Measurements from ENCODE around the gene SLC25A10.
"Not testable (repeated sequence)": the region's sequence is repeated elsewhere in the genome, so short reads cannot be mapped to it uniquely, and the experiment has no call there.

SLC25A10 gene

DNA sequence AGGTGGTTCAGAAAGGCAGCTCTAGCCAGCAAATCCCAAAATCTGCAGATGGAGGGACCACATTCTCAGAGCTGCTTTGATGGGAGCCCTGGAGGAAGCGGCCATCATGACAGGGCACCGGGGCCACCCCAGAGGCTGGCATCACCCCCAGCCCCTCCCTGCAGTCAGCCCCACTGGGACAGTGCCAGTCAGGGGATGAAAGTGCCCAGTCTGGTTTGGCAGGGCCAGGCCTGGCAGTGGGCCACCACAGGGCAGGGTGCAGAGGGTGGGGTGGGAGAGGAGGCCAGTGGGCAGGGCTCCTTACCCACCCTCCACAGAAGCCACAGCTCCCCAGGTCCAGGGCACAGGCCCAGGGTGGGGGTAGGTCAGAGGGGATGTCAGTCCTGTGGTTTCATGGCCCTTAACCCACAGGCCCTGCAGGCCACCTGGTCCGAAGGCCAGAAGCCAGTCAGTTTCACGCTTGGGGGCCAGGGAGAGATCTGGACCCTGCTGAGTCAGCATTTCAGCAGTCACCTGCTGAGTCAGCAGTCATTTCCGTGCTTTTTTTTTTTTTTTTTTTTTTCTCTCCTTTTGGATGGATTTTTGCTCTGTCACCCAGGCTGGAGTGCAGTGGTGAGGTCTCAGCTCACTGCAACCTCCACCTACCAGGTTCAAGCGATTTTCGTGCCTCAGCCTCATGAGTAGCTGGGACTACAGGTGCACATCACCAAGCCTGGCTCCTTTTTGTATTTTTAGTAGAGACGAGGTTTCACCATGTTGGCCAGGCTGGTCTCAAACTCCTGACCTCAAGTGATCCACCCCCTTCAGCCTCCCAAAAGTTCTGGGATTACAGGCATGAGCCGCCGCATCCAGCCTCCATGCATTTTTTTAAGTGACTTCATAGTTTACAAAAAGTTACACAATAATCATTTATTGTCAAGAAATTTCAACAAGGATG lies 10.4 kb downstream of the SLC25A10 start:
- DNase-seq = no peak

DNA sequence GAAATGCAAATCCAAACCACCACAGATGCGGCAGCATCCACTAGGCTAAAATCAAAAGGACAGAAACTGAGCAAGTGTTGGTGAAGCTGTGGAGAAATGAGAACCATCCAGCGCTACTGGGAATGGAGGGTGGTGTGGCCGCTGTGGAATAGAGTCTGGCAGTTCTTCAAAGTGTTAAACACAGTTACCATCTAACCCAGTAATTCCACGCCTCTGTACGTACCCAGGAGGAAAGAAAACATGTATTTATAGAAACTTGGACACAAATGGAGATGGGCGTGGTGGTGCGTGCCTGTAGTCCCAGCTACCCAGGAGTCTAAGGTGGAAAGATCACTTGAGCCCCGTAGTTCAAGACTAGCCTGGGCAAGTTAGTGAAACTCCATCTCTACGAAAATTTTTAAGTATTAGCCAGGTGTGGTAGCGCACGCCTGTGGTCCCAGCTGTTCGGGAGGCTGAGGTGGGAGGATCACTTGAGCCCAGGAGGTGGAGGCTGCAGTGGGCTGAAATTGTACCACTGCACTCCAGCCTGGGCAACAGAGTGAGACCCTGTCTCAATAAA lies 11.6 kb downstream of the SLC25A10 start:
- no peak for DNase-seq

DNA sequence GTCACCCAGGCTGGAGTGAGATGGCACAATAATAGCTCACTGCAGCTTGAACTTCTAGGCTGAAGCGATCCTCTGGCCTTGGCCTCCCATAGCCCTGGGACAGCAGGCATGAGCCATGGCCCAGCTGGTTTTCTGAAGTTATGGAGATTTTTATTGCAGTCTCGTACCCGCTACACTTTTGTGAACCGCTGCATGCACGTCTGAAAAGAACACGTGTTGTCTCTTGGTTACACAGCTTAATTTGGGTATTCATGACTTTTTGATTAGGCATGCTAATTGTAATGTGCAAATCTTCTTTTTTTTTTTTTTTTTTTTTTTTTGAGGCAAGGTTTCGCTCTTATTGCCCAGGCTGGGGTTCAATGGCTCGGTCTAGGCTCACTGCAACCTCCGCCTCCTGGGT lies 13.4 kb downstream of the SLC25A10 start:
- no peak for DNase-seq

DNA sequence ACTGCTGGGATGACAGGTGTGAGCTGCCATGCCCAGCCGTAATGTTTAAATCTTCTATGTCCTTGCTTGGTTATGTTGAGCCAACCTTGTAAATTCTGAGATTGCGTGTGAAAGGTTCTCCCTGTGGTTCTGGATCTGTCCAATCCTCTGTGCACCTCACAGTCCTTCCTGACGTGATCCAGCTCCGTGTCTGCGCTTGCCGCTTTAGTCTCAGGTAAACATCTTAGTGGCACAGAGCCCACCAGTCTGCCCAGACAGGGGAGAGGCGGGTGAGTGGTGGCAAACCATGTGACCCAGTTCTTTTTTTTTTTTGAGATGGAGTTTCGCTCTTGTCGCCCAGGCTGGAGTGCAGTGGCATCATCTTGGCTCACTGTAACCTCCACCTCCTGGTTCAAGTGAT lies 13.9 kb downstream of the SLC25A10 start:
- no peak for DNase-seq

DNA sequence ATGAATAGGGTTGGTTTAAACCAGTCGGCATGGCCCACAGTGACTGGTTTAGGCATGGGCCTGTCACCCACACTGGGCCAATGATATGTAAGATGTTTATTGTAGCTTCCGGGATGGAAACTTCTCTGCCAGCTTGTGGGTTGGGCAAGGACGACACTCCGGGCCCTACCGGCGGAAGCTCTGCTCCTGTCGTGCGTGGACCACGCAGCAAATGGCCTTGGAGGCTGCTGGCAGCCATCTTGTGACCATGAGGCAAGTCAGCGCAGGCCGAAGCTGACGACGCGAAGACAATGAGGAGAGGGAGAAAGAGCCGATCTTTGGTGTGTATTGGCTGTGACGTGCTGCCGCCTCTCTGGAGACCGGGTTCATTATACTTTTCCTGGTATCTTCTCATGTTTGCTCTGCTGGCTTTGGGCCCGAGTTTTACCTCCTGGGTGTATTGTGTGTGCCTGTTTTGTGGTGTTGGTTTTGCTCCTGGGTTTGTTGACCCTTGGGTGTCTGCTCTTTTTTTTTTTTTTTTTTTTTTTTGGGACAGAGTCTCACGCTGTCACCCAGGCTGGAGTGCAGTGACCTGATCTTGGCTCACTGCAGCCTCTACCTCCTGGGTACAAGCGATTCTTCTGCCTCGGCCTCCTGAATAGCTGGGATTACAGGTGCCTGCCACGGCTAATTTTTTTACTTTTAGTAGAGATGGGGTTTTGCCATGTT lies 15.4 kb downstream of the SLC25A10 start:
- DNase-seq = peak; percentile 38

DNA sequence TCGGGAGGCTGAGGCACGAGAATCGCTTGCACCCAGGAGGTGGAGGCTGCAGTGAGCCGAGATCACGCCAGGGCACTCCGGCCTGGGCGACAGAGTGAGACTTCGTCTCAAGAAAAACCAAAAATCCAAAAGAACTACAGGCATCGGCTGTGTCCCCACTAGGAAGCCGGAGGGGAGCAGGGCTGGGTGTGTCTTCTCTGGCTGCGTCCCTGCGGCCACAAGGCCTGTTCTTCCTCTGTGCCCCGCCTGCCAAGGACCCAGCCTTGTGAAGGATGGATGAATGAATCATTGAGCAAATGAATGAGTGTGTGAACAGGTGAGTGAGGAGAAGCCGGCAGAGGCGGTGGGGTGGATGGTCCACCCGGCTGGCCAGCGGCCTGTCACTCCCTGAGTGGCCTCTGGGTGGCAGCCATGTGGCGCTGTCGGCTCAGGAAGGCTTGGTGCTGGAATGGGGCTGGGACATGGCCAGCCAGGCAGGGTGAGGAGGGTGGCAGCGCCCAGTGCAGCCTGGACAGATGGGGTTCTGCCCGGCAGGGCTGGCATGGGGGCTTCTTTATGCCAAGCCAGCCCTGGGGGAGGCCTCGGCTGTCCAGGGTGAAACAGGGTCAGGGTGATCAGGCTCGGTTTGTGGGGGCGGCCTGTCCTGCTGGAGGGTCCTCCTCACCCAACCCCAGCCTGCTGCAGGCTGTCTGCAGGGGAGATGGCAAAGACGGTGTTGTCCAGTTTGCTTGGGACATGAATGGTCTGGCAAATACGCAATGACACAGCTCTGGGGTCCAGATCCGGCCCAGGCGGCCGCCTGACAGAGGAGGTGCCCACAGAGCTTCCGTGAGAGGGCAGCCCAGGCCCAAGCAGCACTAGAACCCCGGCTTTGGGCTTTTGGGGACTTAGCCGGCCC lies 21.7 kb downstream of the SLC25A10 start:
- DNase-seq = peak; percentile 43

DNA sequence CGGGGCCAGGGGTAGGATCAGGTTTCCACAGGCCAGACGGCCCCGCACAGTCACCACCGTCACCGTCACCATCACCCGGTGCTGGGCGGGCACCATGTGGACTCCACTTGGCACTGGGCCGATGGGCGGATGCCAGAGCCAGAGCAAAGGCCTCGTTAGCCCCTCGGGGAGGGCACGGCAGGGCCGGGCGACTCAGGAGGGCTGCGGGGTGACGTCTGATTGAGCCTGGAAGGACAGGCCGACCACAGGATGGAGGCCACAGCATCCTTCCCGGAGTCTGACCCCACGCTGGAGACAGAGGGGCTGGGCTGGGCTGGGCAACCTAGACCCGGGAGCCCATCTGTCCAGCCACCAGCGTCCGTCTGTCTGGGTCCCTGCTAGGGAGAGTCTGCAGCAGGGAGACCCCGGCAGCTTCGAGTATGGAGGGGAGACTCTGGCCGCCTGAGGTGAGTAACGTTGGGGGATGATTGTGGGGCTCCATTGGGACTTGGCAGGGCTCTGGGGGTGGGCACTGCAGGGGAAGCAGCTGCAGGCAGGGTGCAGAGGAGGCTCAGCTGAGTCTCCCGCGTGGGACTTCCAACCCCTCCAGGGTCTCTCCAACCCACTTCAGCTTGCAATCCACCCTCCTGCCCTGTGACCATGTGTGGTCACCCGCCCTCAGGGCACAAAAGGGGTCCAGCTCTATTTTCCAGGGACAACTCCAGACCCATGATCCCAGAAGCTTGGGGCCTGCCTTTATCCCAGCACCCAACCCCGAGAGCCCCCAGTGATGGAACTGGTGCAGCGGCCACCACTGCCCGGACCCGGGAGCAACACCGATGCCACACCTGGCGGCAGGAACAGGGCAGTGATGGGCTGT lies 22.6 kb downstream of the SLC25A10 start:
- no peak for DNase-seq

DNA sequence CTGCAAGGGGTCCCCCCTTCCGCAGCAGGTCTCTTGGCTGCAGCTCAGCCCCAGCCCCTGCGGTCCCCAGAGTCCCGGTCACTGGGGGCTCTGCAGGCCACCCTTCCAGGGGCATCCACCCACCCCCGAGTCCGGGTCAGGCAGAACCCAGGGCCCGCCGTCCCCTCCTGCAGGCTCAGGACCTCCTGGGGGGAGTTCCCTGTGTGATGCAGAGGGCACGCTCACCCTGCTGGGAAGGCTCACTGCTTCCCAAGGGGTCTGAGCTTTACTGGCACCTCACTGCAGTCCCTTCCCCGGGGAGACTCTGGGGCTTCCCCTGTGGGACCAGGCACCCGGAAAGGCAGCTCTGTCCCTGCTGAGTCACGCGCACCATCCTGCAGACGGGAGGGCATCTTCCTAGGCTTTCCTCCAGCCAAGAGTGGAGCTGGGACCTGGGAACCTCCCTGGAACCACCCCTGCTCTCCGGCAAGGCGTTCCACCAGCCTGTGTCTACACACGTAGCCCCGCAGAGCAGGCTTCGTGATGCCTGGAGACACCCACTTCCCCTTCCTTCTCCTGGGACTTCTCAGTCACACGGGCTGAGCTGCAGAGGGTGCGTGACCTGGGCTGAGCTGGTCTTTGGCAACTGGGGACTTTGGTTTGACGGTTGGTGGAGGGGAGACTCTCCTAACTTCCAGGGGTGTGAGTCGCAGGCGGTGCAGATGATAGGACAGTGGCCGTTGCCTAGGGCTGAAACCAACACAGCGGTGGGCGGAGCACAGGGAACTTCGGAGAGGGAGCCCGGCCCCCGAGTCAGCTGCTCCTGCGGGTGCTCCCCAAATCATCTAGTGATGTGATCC lies 23.4 kb downstream of the SLC25A10 start:
- DNase-seq = peak; percentile 67

DNA sequence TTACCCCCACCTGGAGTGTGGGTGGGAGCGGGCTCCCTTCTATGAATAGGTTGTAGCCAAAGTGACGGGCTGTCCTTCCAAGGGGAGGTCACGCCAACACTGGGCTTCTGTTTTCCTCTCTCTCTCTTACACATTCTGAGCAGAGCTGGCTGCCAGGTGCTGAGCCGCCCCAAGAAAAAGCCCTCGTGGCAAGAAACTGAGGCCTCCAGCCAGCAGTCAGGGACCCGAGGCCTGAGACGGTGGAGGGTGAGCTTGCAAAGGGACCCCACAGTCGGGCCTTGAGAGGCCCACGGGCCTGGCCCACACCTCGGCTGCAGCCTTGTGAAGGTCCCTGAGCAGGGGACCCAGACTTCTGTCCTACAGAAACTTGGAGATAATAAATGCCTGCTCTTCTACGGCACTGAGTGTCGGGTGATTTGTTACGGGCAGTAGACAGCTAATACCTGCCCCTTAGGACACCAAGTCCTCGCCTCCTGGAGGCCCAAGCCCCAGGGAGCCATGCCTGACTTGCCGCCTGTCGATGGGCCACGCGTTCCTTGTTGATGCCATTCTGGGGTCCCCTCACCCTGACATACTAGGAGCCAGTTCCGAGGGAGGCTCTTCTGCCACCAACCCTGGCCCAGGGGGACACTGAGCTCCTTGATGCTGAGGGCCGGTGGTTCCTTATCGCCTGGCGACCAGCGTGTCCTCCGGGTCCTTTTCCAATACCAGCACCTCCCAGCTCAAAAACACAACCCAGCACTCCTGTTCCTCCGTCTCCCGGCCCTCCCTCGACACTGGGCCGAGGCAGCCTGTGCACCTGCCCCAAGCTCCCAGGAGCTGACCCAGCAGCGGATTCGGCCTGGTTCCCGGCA lies 26.1 kb downstream of the SLC25A10 start:
- DNase-seq = no peak

DNA sequence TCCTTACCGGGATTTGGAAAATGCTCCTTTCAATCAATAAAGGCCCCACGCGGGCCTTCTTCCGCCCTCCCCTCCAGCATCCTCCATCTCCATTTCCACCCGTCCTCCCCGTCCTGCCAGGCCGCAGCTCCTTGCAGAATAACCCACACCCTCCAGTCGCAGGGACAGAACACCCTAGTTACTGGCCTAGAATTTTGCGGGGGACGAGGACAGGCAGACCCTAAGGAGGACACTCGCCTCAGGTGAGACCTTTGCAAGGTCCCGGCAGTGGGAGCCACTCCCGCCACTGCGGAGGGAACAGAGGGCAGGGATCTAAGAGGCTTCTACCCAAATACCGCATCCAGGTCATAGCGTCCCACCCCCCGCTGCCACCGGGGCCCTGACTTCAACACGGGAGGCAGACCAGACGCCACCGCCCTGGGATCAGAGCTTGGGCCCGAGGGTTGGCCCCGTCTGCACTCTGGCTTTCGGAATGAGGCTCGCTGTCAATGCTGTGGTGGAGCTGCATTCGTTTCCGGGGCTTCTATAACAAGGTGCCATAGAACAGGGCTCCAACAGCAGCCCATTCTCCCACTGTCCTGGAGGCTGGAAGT lies 26.8 kb downstream of the SLC25A10 start:
- DNase-seq = no peak

DNA sequence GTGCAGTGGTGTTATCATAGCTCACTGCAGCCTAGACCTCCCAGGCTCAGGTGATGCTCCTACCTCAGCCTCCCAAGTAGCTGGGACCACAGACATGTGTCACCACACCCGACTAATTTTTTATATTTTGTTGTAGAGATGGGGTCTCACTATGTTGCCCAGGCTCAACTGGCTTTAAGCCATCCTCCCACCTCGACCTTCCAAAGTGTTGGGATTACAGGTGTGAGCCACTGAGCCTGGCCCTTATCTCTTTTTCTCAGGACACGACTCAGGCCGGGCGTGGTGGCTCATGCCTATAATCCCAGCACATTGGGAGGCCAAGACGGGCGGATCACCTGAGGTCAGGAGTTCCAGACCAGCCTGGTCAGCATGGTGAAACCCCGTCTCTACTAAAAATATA lies 27.5 kb downstream of the SLC25A10 start:
- not testable (repeated sequence) for DNase-seq

DNA sequence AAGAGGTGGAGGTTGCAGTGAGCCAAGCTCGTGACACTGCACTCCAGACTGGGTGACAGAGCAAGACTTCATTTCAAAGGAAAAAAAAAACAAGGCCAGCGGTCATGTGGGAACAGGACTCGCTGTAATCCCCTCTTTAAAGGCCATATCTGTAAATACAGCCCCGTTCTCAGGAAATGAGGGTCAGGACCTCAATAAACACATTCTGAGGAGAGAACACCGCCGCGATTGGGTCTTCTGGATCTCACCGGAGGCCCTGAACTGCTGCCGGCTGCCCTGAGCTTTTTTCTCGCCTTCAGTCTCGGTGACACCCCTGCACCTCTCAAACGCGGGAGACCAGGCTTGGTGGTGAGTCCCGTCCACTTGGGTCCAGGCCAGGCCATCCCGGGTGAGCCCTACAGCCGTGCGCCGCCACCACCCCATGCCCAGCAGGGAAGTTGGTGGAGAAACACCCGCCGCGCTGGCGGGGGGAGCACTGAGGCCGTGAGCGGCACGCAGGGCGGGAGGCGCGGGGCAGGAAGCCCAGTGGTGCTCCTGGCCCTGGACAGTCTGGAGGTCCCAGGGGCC lies 28.4 kb downstream of the SLC25A10 start:
- no peak for DNase-seq

DNA sequence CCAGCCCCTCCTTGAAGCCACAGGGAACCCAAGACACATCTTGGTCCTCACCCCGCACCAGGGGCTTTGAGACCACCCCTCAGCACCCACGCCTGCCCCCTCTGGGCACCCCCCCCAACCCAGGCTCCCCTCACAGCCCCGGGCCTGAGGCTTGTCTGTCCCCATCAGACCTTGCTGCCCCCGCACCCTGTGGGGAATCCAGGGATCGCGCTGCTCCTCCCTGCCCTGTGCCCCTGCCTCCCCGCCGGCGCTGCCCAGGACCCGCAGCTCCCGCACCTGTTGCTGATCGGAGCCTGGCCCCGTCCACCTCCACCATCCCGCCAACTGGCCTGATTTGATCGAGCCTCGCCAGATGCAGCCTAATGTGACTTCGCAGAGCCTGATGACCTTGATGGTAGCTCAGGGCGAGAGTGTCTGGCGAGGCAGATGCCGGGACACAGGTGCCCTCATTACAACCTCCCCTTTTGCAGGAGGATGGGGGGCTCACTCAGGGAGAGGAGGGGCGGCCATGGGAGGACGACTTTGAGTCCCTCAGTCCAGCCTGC lies 29.0 kb downstream of the SLC25A10 start:
- no peak for DNase-seq

DNA sequence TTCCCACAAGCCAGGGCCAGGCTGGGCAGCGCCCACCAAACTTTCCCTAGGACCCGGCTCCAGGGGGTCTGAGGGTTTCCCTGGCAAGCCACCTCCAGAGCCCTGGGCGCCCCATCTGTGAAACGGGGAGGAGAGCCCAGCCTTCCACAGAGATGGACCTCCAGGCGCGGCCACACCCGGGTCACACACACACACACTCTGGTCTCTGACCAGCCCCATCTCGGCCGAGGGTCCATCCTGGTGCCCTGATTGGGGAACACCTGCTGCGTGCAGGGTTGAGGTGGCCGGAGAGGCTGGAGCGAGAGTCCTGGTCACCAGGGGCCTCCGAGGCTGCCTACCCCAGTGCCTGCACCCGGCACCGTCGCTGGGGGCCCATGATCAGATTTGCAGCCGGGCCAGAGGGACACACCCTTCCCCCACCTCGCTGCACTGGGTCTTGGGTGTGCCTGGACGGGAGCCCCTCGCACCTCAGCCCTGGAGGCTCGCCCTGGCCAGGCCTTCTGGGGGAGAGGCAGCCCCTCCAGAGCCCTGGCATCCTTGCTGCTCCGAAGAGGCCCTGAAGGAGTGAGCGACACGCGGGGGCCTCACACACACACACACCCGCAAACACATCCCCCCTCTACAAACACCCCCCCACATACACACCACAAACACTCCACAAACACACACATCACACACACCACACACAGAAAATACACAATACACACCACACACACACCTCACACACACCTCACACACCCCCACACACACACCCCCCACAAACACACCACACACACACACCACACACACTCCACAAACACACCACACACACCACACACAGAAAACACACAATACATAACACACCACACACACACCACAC lies 29.7 kb downstream of the SLC25A10 start:
- DNase-seq = no peak

Data from NCI-H748 treated with DMSO at 0.1 percent for 48 hours (cell line).